Calu3 (cell line): ENCODE results near the gene PRICKLE1. TPM values are rescaled to one million over a fixed set of nuclear protein-coding genes. Genes with fewer than 3 reads are reported as not detected.

Experiments used
- BruUV-seq: library from RNA; stranded (reverse); fragments of 400-500 nt; replicated peaks from 2 replicates; lab custom pipeline; 2021; lab: Mats Ljungman, UMichigan
- CTCF ChIA-PET: fragments of 300-600 bp; sonication (Branson Sonifier 250); formaldehyde crosslinking; loops from one replicate; lab custom pipeline; 2022; ENCODE audit warnings: antibody characterized with exemption; lab: Charles Lee
- DNase-seq: peaks from one replicate; pipeline ENCODE4 v3.0.0; 2022
- H3K27ac Mint-ChIP-seq: one replicate; pipeline ENCODE4 v1.8.0; 2022; ENCODE audit warnings: mixed read lengths; ENCODE audit not compliant: unreplicated experiment
- H3K27me3 Mint-ChIP-seq: one replicate; pipeline ENCODE4 v1.8.0; 2022; ENCODE audit warnings: mixed read lengths; ENCODE audit not compliant: unreplicated experiment
- H3K36me3 Mint-ChIP-seq: one replicate; pipeline ENCODE4 v1.8.0; 2022; ENCODE audit warnings: mild to moderate bottlenecking, moderate library complexity, mixed read lengths; ENCODE audit not compliant: insufficient read depth, unreplicated experiment
- H3K4me1 Mint-ChIP-seq: one replicate; pipeline ENCODE4 v1.8.0; 2022; ENCODE audit warnings: mild to moderate bottlenecking, low read depth, mixed read lengths; ENCODE audit not compliant: unreplicated experiment
- H3K4me3 Mint-ChIP-seq: one replicate; pipeline ENCODE4 v1.8.0; 2022; ENCODE audit warnings: mild to moderate bottlenecking, low read depth, moderate library complexity, mixed read lengths; ENCODE audit not compliant: unreplicated experiment
- H3K9me3 Mint-ChIP-seq: one replicate; pipeline ENCODE4 v1.8.0; 2022; ENCODE audit warnings: low read depth, mixed read lengths; ENCODE audit not compliant: unreplicated experiment
- intact Hi-C: fragments of 100-400 bp; cut with micrococcal nuclease; formaldehyde crosslinking; loops from one replicate; pipeline ENCODE4 v1.10.0; 2022; ENCODE audit not compliant: unreplicated experiment
- total RNA-seq: library from RNA; stranded (reverse); gene quantifications from 2 replicates; pipeline ENCODE4 v1.2.3, GENCODE V29; 2022
- TF ChIP-seq, protein P1 (sequence below): fragments of 200-600 bp; IDR thresholded peaks from one replicate; pipeline ENCODE4 v1.8.0; 2022; ENCODE audit warnings: antibody characterized with exemption; ENCODE audit not compliant: unreplicated experiment

Gene PRICKLE1
- total RNA-seq, 1 experiment from 2014 or later = 12.7 TPM

GRCh38 chr12:42420395-42420794 is 169.2 kb downstream of the PRICKLE1 start:
- H3K27me3 Mint-ChIP-seq = no peaks in the 10 kb centered on the region
- no peak for DNase-seq
- H3K36me3 Mint-ChIP-seq = no peaks in the 10 kb centered on the region
- intact Hi-C loops = no loop called here
- H3K4me1 Mint-ChIP-seq = peaks cover 8% of the 10 kb centered on the region
- BruUV-seq = no TSS peak
- H3K27ac Mint-ChIP-seq = no peak overlapping the region
- TF ChIP-seq, protein P1, sequence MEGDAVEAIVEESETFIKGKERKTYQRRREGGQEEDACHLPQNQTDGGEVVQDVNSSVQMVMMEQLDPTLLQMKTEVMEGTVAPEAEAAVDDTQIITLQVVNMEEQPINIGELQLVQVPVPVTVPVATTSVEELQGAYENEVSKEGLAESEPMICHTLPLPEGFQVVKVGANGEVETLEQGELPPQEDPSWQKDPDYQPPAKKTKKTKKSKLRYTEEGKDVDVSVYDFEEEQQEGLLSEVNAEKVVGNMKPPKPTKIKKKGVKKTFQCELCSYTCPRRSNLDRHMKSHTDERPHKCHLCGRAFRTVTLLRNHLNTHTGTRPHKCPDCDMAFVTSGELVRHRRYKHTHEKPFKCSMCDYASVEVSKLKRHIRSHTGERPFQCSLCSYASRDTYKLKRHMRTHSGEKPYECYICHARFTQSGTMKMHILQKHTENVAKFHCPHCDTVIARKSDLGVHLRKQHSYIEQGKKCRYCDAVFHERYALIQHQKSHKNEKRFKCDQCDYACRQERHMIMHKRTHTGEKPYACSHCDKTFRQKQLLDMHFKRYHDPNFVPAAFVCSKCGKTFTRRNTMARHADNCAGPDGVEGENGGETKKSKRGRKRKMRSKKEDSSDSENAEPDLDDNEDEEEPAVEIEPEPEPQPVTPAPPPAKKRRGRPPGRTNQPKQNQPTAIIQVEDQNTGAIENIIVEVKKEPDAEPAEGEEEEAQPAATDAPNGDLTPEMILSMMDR = no peak
- CTCF ChIA-PET = no interaction called here
- no peak overlapping the region for H3K4me3 Mint-ChIP-seq
- no peaks in the 10 kb centered on the region for H3K9me3 Mint-ChIP-seq

GRCh38 chr12:42410340-42410739 is 179.2 kb downstream of the PRICKLE1 start:
- Mint-ChIP-seq H3K27me3 (no peaks in the 10 kb centered on the region), H3K9me3 (no peaks in the 10 kb centered on the region), H3K4me3 (no peak overlapping the region), H3K4me1 (no peaks in the 10 kb centered on the region), H3K27ac (no peak overlapping the region), H3K36me3 (no peaks in the 10 kb centered on the region)
- intact Hi-C loops = no loop called here
- no peak for DNase-seq
- BruUV-seq = no TSS peak
- TF ChIP-seq, protein P1 = no peak
- CTCF ChIA-PET = no interaction called here

- Mint-ChIP-seq H3K9me3 (no peaks in the 10 kb centered on the region), H3K27me3 (no peaks in the 10 kb centered on the region), H3K27ac (no peak overlapping the region), H3K4me3 (no peak overlapping the region), H3K36me3 (no peaks in the 10 kb centered on the region), H3K4me1 (no peaks in the 10 kb centered on the region)
- CTCF ChIA-PET = no interaction called here
- TF ChIP-seq, protein P1 = no peak
- intact Hi-C loops = no loop called here
- DNase-seq = no peak
- BruUV-seq = no TSS peak
These were observed 180.1 kb downstream of the PRICKLE1 start for GRCh38 chr12:42409471-42409870.

DNA sequence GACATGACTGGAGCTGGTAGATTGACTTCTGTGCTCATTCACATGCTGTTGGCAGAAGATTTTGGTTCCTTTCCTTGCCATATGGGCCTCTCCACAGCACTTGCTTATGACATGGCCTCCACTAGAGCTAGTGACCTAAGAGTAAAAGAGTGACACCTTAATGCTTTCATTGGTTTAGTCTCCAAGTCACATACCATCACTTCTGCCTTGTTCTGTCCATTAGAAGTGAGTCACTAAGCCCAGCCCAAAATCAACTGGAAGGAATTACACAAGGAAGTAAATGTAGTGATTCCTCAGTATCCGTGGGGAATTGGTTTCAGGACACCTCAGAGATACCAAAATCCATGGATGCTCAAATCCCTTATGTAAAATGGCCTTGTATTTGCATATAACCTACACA is 182.2 kb downstream of the PRICKLE1 start:
- CTCF ChIA-PET = no interaction called here
- TF ChIP-seq, protein P1 = no peak
- no peaks in the 10 kb centered on the region for H3K9me3 Mint-ChIP-seq
- intact Hi-C loops = no loop called here
- no peaks in the 10 kb centered on the region for H3K27me3 Mint-ChIP-seq
- no peak overlapping the region for H3K27ac Mint-ChIP-seq
- BruUV-seq = no TSS peak
- no peak overlapping the region for H3K4me3 Mint-ChIP-seq
- no peak for DNase-seq
- H3K4me1 Mint-ChIP-seq = no peaks in the 10 kb centered on the region
- H3K36me3 Mint-ChIP-seq = peaks cover 3% of the 10 kb centered on the region
